D721Med (cell line): Measurements from ENCODE around the gene MIEN1.

ENCODE experiments used
- DNase-seq: peaks from one replicate; pipeline ENCODE4 v3.0.0; 2011; ENCODE audit warnings: low spot score; ENCODE audit not compliant: insufficient read length
- FAIRE-seq: peaks from 2 replicates; lab custom pipeline; 2011; peaks lifted over from hg19 to GRCh38; lab: Jason Lieb, UNC
- CTCF ChIP-seq: IDR thresholded peaks from 2 replicates; pipeline ENCODE4 v1.5.1; 2012; ENCODE audit warnings: mild to moderate bottlenecking, control low read depth; ENCODE audit not compliant: insufficient read depth; ENCODE audit errors: missing control alignments

Gene MIEN1

GRCh38 chr17:39761861-39762496, 31.6 kb upstream of the MIEN1 start:
- FAIRE-seq = no peak
- no peak for TF ChIP-seq CTCF
- DNase-seq = no peak

DNA sequence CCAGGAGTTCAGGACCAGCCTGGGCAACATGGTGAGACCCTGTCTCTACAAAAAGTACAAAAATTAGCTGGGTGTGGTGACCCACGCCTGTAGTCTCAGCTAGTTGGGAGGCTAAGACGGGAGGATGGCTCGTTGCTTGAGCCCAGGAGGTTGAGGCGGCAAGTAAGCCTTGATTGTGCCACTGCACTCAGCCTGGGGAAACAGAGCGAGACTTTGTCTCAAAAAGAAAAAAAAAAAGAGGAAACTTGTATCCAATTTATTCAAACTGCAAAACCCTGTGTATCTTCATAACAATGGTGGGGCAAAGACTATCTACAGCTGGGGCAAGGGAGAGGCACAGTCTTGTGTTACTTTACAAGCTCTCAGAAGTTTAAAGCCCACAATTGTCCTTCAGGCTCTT, 28.9 kb upstream of the MIEN1 start:
- TF ChIP-seq CTCF = no peak
- DNase-seq = no peak
- no peak for FAIRE-seq

DNA sequence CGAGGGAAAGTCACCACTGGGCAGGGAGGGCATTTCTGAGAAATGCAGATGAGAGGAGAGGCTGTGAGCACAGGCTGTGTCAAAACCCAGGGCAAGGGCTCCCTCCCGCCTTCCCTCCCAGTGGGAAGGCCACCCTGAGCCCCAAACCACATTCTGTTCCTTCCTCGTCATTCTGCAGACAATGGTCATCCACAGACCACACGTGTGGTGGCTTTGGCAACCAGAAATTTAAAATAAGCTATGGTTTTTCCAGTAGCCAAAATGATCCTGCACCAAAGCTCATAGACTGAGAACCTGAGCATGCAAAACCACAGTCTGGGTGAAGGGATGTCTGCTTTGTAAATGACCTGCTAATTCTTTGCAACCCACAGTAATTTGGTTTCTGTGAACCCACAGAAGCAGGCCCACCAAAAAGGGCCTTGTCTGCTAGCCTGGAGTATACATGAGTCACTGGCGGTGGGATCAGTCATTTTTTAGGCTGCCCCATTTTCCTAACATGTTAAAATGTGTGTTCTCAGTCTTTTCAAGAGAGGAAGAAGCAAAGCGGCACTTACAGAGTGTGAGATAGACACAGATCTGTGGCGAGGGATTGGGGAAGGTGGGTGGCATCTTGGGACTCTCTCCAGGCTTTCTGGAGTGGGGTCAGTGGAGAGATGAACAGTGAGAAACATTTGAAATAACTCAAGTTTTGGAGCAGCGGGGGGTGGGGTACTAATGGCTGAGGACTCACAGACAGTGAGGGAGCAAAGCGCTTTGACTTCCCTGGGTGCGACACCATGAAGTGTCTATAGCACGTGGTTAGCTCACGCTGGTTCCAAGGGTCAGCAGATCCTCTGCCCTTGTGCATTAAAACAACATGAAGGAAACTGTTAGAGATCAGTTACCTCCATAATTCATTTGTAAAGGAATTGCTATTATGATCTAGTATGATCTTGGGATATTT, 27.9 kb upstream of the MIEN1 start:
- DNase-seq = no peak

GRCh38 chr17:39757176-39757662, 26.9 kb upstream of the MIEN1 start:
- no peak for FAIRE-seq
- no peak for TF ChIP-seq CTCF

More for the DNA sequence above, 27.9 kb upstream of the MIEN1 start:
- no peak for FAIRE-seq
- TF ChIP-seq CTCF = no peak

GRCh38 chr17:39756380-39757079, 26.2 kb upstream of the MIEN1 start:
- TF ChIP-seq CTCF = no peak
- DNase-seq = no peak
- no peak for FAIRE-seq

More at GRCh38 chr17:39757176-39757662, 26.9 kb upstream of the MIEN1 start:
- no peak for DNase-seq

GRCh38 chr17:39755554-39756379, 25.4 kb upstream of the MIEN1 start:
- FAIRE-seq (no peak), DNase-seq (no peak)
- TF ChIP-seq CTCF = no peak
